WTC11 (cell line): ENCODE results near the gene NCKAP5. TPM values are rescaled to one million over a fixed set of nuclear protein-coding genes. Genes with fewer than 3 reads are reported as not detected.

Experiments
- ATAC-seq: fragments of 200-7000 bp; cut with Tn5 transposase; 2 replicates; pipeline ENCODE4 v1.10.0; 2021; ENCODE audit warnings: mild to moderate bottlenecking, moderate library complexity
- CTCF ChIA-PET: fragments of 300-600 bp; sonication (Branson Sonifier 250); formaldehyde crosslinking; loops from one replicate; lab custom pipeline; 2021; ENCODE audit warnings: antibody characterized with exemption; lab: Charles Lee
- POLR2A ChIA-PET: fragments of 350-600 bp; sonication (Branson Sonifier 250); formaldehyde crosslinking; loops from one replicate; lab custom pipeline; 2021; ENCODE audit warnings: antibody characterized with exemption; lab: Charles Lee
- DNase-seq: peaks from one replicate; pipeline ENCODE4 v3.0.0; 2021; ENCODE audit warnings: low spot score
- H3K27ac Mint-ChIP-seq: 2 replicates; pipeline ENCODE4 v1.8.0; 2021; ENCODE audit warnings: mixed read lengths
- H3K27me3 Mint-ChIP-seq: 2 replicates; pipeline ENCODE4 v1.8.0; 2021; ENCODE audit warnings: low read depth, mild to moderate bottlenecking, moderate library complexity, mixed read lengths
- H3K36me3 Mint-ChIP-seq: 2 replicates; pipeline ENCODE4 v1.8.0; 2021; ENCODE audit warnings: mixed read lengths
- H3K4me1 Mint-ChIP-seq: 2 replicates; pipeline ENCODE4 v1.8.0; 2022; ENCODE audit warnings: mixed read lengths
- H3K4me3 Mint-ChIP-seq: 2 replicates; pipeline ENCODE4 v1.8.0; 2021; ENCODE audit warnings: mild to moderate bottlenecking, moderate library complexity, mixed read lengths
- H3K9me3 Mint-ChIP-seq: 2 replicates; pipeline ENCODE4 v1.8.0; 2021; ENCODE audit warnings: mixed read lengths
- E2F4 ChIP-seq: sonication (generic); formaldehyde crosslinking; IDR thresholded peaks from 2 replicates; pipeline ENCODE4 v1.8.1; 2022; ENCODE audit warnings: low read depth, mild to moderate bottlenecking, moderate library complexity, missing genetic modification reagents, borderline replicate concordance
- E2F5 ChIP-seq: sonication (generic); formaldehyde crosslinking; IDR thresholded peaks from 2 replicates; pipeline ENCODE4 v1.8.1; 2022; ENCODE audit warnings: mild to moderate bottlenecking, moderate library complexity, missing genetic modification reagents
- EMX1 ChIP-seq: fragments of 250-450 bp; sonication (Bioruptor Pico); IDR thresholded peaks from 2 replicates; pipeline ENCODE4 v1.8.0; 2021; ENCODE audit warnings: mild to moderate bottlenecking
- ERG ChIP-seq: fragments of 250-450 bp; sonication (Bioruptor Pico); IDR thresholded peaks from 2 replicates; pipeline ENCODE4 v1.8.0; 2021; ENCODE audit warnings: mild to moderate bottlenecking
- ESRRA ChIP-seq: sonication (generic); formaldehyde crosslinking; IDR thresholded peaks from 2 replicates; pipeline ENCODE4 v1.8.1; 2022; ENCODE audit warnings: mild to moderate bottlenecking, missing genetic modification reagents, borderline replicate concordance
- GTF2I ChIP-seq: fragments of 250-450 bp; sonication (Bioruptor Pico); conservative IDR thresholded peaks from 2 replicates; pipeline ENCODE4 v1.4.0; 2021; ENCODE audit warnings: mild to moderate bottlenecking
- MXD4 ChIP-seq: fragments of 250-450 bp; sonication (Bioruptor Pico); IDR thresholded peaks from 2 replicates; pipeline ENCODE4 v1.8.0; 2021; ENCODE audit warnings: mild to moderate bottlenecking, moderate library complexity, borderline replicate concordance
- MYBL2 ChIP-seq: sonication (generic); formaldehyde crosslinking; IDR thresholded peaks from 2 replicates; pipeline ENCODE4 v1.8.1; 2023; ENCODE audit warnings: mild to moderate bottlenecking, moderate library complexity, missing genetic modification reagents
- NFE2L1 ChIP-seq: sonication (generic); formaldehyde crosslinking; IDR thresholded peaks from 2 replicates; pipeline ENCODE4 v1.8.1; 2023; ENCODE audit warnings: missing genetic modification reagents
- SMAD3 ChIP-seq: sonication (generic); formaldehyde crosslinking; IDR thresholded peaks from 2 replicates; pipeline ENCODE4 v1.8.0; 2022; ENCODE audit warnings: missing genetic modification reagents, mild to moderate bottlenecking, borderline replicate concordance
- TEAD4 ChIP-seq: sonication (generic); formaldehyde crosslinking; IDR thresholded peaks from 2 replicates; pipeline ENCODE4 v1.8.0; 2022; ENCODE audit warnings: mild to moderate bottlenecking, missing genetic modification reagents
- ZBTB43 ChIP-seq: sonication (generic); formaldehyde crosslinking; IDR thresholded peaks from 2 replicates; pipeline ENCODE4 v1.8.1; 2023; ENCODE audit warnings: mild to moderate bottlenecking, missing genetic modification reagents
- ZNF121 ChIP-seq: sonication (generic); formaldehyde crosslinking; IDR thresholded peaks from 2 replicates; pipeline ENCODE4 v1.8.0; 2023; ENCODE audit warnings: missing genetic modification reagents
- ZNF219 ChIP-seq: sonication (generic); formaldehyde crosslinking; IDR thresholded peaks from 2 replicates; pipeline ENCODE4 v1.8.0; 2023; ENCODE audit warnings: missing genetic modification reagents, mild to moderate bottlenecking, borderline replicate concordance
- ZNF232 ChIP-seq: sonication (generic); formaldehyde crosslinking; IDR thresholded peaks from 2 replicates; pipeline ENCODE4 v1.8.0; 2022; ENCODE audit warnings: mild to moderate bottlenecking, missing genetic modification reagents
- ZNF317 ChIP-seq: sonication (generic); formaldehyde crosslinking; IDR thresholded peaks from 2 replicates; pipeline ENCODE4 v1.8.1; 2023; ENCODE audit warnings: low read depth, mild to moderate bottlenecking, moderate library complexity, missing genetic modification reagents, borderline replicate concordance
- ZSCAN18 ChIP-seq: fragments of 250-450 bp; sonication (Bioruptor Pico); IDR thresholded peaks from 2 replicates; pipeline ENCODE4 v2.1.2; 2022; ENCODE audit warnings: mild to moderate bottlenecking, moderate library complexity
- total RNA-seq: library from RNA; stranded (reverse); gene quantifications from 3 replicates; pipeline ENCODE4 v1.2.3, GENCODE V29; 2021
- TF ChIP-seq, protein P1 (sequence below): sonication (generic); formaldehyde crosslinking; IDR thresholded peaks from 2 replicates; pipeline ENCODE4 v1.8.1; 2023; ENCODE audit warnings: mild to moderate bottlenecking, missing genetic modification reagents, moderate library complexity
- TF ChIP-seq, protein P2 (sequence below): sonication (generic); formaldehyde crosslinking; IDR thresholded peaks from 2 replicates; pipeline ENCODE4 v1.8.0; 2023; ENCODE audit warnings: missing genetic modification reagents
- TF ChIP-seq, protein P3 (sequence below): fragments of 250-450 bp; sonication (Bioruptor Pico); IDR thresholded peaks from 2 replicates; pipeline ENCODE4 v1.9.0; 2021; ENCODE audit warnings: mild to moderate bottlenecking

The NCKAP5 gene
- total RNA-seq, 1 experiment from 2014 or later: 0.55 TPM

GRCh38 chr2:132760971-132761370, 807.3 kb downstream of the NCKAP5 start (continued):
- TF ChIP-seq ZNF121 (no peak), E2F5 (CRISPR knock-in tag) (no peak), ZSCAN18 (no peak), E2F4 (CRISPR knock-in tag) (no peak)

DNA sequence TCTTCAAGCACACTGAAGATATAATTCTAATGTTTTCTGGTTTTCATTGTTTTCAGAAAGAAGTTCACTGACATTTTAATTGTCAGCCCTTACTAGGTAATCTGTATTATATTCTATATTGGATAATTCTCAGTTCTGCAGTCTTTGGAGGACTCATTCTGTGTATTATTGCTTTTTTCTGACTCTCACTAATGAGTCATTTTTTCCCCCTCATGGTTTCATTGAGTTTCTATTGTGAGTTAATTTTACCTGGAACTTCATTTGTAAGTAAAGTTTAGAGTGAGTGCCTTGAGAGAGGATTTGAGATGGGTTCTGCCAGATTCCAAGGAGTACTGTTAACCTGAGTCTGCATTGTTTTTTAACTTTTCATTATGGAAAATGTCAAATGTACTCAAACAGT, 807.9 kb downstream of the NCKAP5 start:
- CTCF ChIA-PET: no interaction called here
- POLR2A ChIA-PET: no interaction called here
- no peak overlapping the region for H3K27ac Mint-ChIP-seq
- DNase-seq (no peak), ATAC-seq (no peak)
- H3K4me3 Mint-ChIP-seq: no peak overlapping the region
- H3K4me1 Mint-ChIP-seq: peaks cover 9% of the 10 kb centered on the region; the same call in 1 of the 2 replicates
- peaks cover 15% of the 10 kb centered on the region for H3K9me3 Mint-ChIP-seq
- peaks cover 7% of the 10 kb centered on the region; the same call in 1 of the 2 replicates for H3K36me3 Mint-ChIP-seq
- H3K27me3 Mint-ChIP-seq: no peaks in the 10 kb centered on the region
- TF ChIP-seq, protein P1, sequence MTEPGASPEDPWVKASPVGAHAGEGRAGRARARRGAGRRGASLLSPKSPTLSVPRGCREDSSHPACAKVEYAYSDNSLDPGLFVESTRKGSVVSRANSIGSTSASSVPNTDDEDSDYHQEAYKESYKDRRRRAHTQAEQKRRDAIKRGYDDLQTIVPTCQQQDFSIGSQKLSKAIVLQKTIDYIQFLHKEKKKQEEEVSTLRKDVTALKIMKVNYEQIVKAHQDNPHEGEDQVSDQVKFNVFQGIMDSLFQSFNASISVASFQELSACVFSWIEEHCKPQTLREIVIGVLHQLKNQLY (CRISPR knock-in tag): no peak
- TF ChIP-seq ZNF317 (CRISPR knock-in tag): no peak
- no peak for TF ChIP-seq MXD4 (CRISPR knock-in tag)
- TF ChIP-seq ESRRA (CRISPR knock-in tag): no peak

- ATAC-seq: no peak
- Mint-ChIP-seq H3K4me1 (peaks cover 9% of the 10 kb centered on the region; the same call in 1 of the 2 replicates), H3K27me3 (no peaks in the 10 kb centered on the region), H3K4me3 (no peak overlapping the region), H3K27ac (no peak overlapping the region)
- POLR2A ChIA-PET: no interaction called here
- CTCF ChIA-PET: no interaction called here
- no peak for TF ChIP-seq ZBTB43 (CRISPR knock-in tag)
- TF ChIP-seq, protein P2, sequence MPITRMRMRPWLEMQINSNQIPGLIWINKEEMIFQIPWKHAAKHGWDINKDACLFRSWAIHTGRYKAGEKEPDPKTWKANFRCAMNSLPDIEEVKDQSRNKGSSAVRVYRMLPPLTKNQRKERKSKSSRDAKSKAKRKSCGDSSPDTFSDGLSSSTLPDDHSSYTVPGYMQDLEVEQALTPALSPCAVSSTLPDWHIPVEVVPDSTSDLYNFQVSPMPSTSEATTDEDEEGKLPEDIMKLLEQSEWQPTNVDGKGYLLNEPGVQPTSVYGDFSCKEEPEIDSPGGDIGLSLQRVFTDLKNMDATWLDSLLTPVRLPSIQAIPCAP (CRISPR knock-in tag): no peak
- TF ChIP-seq NFE2L1 (CRISPR knock-in tag): no peak
- no peak for TF ChIP-seq EMX1 (CRISPR knock-in tag)
- TF ChIP-seq, all 79 proteins: peak for 0
- Mint-ChIP-seq H3K36me3 (peaks cover 7% of the 10 kb centered on the region; the same call in 1 of the 2 replicates), H3K9me3 (peaks cover 15% of the 10 kb centered on the region)
- no peak for DNase-seq
Measured at GRCh38 chr2:132758995-132759394, 809.3 kb downstream of the NCKAP5 start.

DNA sequence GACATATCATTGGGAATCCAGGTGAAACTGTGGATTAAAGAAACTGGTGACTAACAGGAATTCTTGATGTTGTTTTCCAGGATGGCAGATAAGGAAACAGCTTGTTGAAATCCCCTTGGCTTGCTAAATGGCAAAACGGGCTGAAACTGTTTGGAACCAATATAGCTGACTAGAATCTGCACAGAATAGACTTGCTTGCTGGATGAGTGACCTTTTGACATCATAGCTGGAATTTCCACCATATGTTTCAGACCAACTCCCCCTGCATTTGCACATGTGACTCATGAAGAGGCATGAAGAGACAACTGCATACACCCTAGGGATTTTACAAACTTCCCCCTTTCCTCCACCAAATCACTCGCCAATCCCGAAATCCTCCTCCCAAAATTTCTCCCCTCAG, 810.6 kb downstream of the NCKAP5 start:
- DNase-seq: no peak
- ChIA-PET CTCF (no interaction called here), POLR2A (no interaction called here)
- no peak overlapping the region for H3K27ac Mint-ChIP-seq
- peaks cover 9% of the 10 kb centered on the region; the same call in 1 of the 2 replicates for H3K4me1 Mint-ChIP-seq
- H3K9me3 Mint-ChIP-seq: peaks cover 21% of the 10 kb centered on the region
- ATAC-seq: no peak
- no peak overlapping the region for H3K4me3 Mint-ChIP-seq
- peaks cover 7% of the 10 kb centered on the region; the same call in 1 of the 2 replicates for H3K36me3 Mint-ChIP-seq
- no peaks in the 10 kb centered on the region for H3K27me3 Mint-ChIP-seq
- no peak for TF ChIP-seq MYBL2 (CRISPR knock-in tag)
- TF ChIP-seq ERG: no peak
- no peak for TF ChIP-seq ZNF232 (CRISPR knock-in tag)
- no peak for TF ChIP-seq ZNF219 (CRISPR knock-in tag)
- TF ChIP-seq TEAD4: no peak
- TF ChIP-seq, protein P3, sequence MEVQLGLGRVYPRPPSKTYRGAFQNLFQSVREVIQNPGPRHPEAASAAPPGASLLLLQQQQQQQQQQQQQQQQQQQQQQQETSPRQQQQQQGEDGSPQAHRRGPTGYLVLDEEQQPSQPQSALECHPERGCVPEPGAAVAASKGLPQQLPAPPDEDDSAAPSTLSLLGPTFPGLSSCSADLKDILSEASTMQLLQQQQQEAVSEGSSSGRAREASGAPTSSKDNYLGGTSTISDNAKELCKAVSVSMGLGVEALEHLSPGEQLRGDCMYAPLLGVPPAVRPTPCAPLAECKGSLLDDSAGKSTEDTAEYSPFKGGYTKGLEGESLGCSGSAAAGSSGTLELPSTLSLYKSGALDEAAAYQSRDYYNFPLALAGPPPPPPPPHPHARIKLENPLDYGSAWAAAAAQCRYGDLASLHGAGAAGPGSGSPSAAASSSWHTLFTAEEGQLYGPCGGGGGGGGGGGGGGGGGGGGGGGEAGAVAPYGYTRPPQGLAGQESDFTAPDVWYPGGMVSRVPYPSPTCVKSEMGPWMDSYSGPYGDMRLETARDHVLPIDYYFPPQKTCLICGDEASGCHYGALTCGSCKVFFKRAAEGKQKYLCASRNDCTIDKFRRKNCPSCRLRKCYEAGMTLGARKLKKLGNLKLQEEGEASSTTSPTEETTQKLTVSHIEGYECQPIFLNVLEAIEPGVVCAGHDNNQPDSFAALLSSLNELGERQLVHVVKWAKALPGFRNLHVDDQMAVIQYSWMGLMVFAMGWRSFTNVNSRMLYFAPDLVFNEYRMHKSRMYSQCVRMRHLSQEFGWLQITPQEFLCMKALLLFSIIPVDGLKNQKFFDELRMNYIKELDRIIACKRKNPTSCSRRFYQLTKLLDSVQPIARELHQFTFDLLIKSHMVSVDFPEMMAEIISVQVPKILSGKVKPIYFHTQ: no peak
- TF ChIP-seq GTF2I (CRISPR knock-in tag): no peak
- TF ChIP-seq SMAD3 (CRISPR knock-in tag): no peak
